Peyer's patch (tissue), 4 donors: Measurements from ENCODE around the gene SLC16A1. TPM values are rescaled to one million over a fixed set of nuclear protein-coding genes. Genes with fewer than 3 reads are reported as not detected.

ENCODE experiments used
- DNase-seq, 3 donors: peaks; one replicate each; pipeline ENCODE4 v3.0.0-alpha.2; 2017 to 2019
- H3K27ac ChIP-seq, 4 donors: fragments of 200-600 bp; sonication (generic); one replicate each; pipeline ENCODE4 v1.5.1; 2016 to 2019
- H3K27me3 ChIP-seq, 2 donors: fragments of 200-600 bp; sonication (generic); one replicate each; pipeline ENCODE4 v1.5.1; 2019
- H3K36me3 ChIP-seq, 3 donors: fragments of 200-600 bp; sonication (generic); one replicate each; pipeline ENCODE4 v1.5.1; 2016 to 2019
- H3K4me1 ChIP-seq, 4 donors: fragments of 200-600 bp; sonication (generic); one replicate each; pipeline ENCODE4 v1.5.1; 2016 to 2019
- H3K4me3 ChIP-seq, 4 donors: fragments of 200-600 bp; sonication (generic); 1 replicate in 3 of 4; 2 replicates in 1 of 4; pipeline ENCODE4 v1.5.1; 2016 to 2019; ENCODE audit warnings: mild to moderate bottlenecking in 1 of 4
- H3K9me3 ChIP-seq, 4 donors: fragments of 200-600 bp; sonication (generic); one replicate each; pipeline ENCODE4 v1.5.1; 2016 to 2019; ENCODE audit warnings: mild to moderate bottlenecking in 1 of 4
- CTCF ChIP-seq, 6 experiments: fragments of 450-650 bp in 4 of 6; fragments of 200-600 bp in 2 of 6; sonication (generic) in 1 of 6; IDR thresholded peaks; one replicate each; pipeline ENCODE4 v1.5.1; 2017 to 2019; ENCODE audit warnings: antibody characterized with exemption in 6 of 6, mild to moderate bottlenecking in 3 of 6, moderate library complexity in 1 of 6
- POLR2A ChIP-seq, 2 donors: fragments of 450-650 bp; IDR thresholded peaks; one replicate each; pipeline ENCODE4 v1.5.1; 2017; ENCODE audit warnings: antibody characterized with exemption in 2 of 2, mild to moderate bottlenecking in 2 of 2, moderate library complexity in 2 of 2
- total RNA-seq, 4 donors: library from RNA; depleted of rRNA; stranded (reverse); fragments of >200 nt; gene quantifications; one replicate each; pipeline ENCODE4 v1.1.0, GENCODE V29; 2016

Gene SLC16A1
- total RNA-seq, 4 donors from 2014 or later: 2.5 to 33.1 (median 14.0) TPM

- Histone ChIP-seq H3K4me3 (peak overlapping the region in 2 of 4 donors; percentile 76 to 86), H3K4me1 (peaks cover 0 to 16% (median 2%) of the 10 kb centered on the region in 4 donors), H3K27me3 (no peaks in the 10 kb centered on the region), H3K27ac (no peak overlapping the region), H3K9me3 (no peaks in the 10 kb centered on the region), H3K36me3 (no peaks in the 10 kb centered on the region)
- TF ChIP-seq POLR2A (IDR thresholded peaks at IDR 0.05) (no peak), CTCF (IDR thresholded peaks at IDR 0.05) (no peak)
- DNase-seq: no peak
Measured at GRCh38 chr1:112954017-112954650, 1.9 kb downstream of the SLC16A1 start.

- H3K27ac ChIP-seq: no peak overlapping the region
- DNase-seq: no peak
- TF ChIP-seq POLR2A (IDR thresholded peaks at IDR 0.05) (no peak), CTCF (IDR thresholded peaks at IDR 0.05) (no peak)
- H3K4me1 ChIP-seq: peaks cover 0 to 10% (median 2%) of the 10 kb centered on the region in 4 donors
- H3K36me3 ChIP-seq: no peaks in the 10 kb centered on the region
- no peaks in the 10 kb centered on the region for H3K9me3 ChIP-seq
- no peaks in the 10 kb centered on the region for H3K27me3 ChIP-seq
- H3K4me3 ChIP-seq: no peak overlapping the region
Measured at GRCh38 chr1:112950426-112950825, 5.6 kb downstream of the SLC16A1 start.

- no peaks in the 10 kb centered on the region for H3K4me1 ChIP-seq
- H3K36me3 ChIP-seq: no peaks in the 10 kb centered on the region
- DNase-seq: no peak
- H3K4me3 ChIP-seq: no peak overlapping the region
- H3K27me3 ChIP-seq: no peaks in the 10 kb centered on the region
- no peak overlapping the region for H3K27ac ChIP-seq
- TF ChIP-seq CTCF (IDR thresholded peaks at IDR 0.05) (no peak), POLR2A (IDR thresholded peaks at IDR 0.05) (no peak)
- no peaks in the 10 kb centered on the region for H3K9me3 ChIP-seq
Measured at GRCh38 chr1:112946683-112947082, 9.3 kb downstream of the SLC16A1 start.

GRCh38 chr1:112939810-112940209, 16.2 kb downstream of the SLC16A1 start:
- no peaks in the 10 kb centered on the region for H3K36me3 ChIP-seq
- no peak for TF ChIP-seq POLR2A (IDR thresholded peaks at IDR 0.05)
- TF ChIP-seq CTCF (IDR thresholded peaks at IDR 0.05): no peak
- H3K27me3 ChIP-seq: no peaks in the 10 kb centered on the region

GRCh38 chr1:112938210-112938609, 17.8 kb downstream of the SLC16A1 start:
- TF ChIP-seq POLR2A (IDR thresholded peaks at IDR 0.05) (no peak), CTCF (IDR thresholded peaks at IDR 0.05) (no peak)
- H3K27ac ChIP-seq: peak overlapping the region in 2 of 4 donors; percentile 13 to 31
- peaks cover 0 to 22% (median 3%) of the 10 kb centered on the region in 4 donors for H3K4me1 ChIP-seq
- no peak for DNase-seq
- no peaks in the 10 kb centered on the region for H3K36me3 ChIP-seq
- no peak overlapping the region for H3K4me3 ChIP-seq
- no peaks in the 10 kb centered on the region for H3K27me3 ChIP-seq
- no peaks in the 10 kb centered on the region for H3K9me3 ChIP-seq

More at GRCh38 chr1:112939810-112940209, 16.2 kb downstream of the SLC16A1 start:
- H3K9me3 ChIP-seq: no peaks in the 10 kb centered on the region
- no peak overlapping the region for H3K4me3 ChIP-seq
- peaks cover 0 to 16% (median 3%) of the 10 kb centered on the region in 4 donors for H3K4me1 ChIP-seq
- DNase-seq: no peak
- H3K27ac ChIP-seq: no peak overlapping the region
